ENCODE measurements around the gene KLF13. TPM values are rescaled to one million over a fixed set of nuclear protein-coding genes. Genes with fewer than 3 reads are reported as not detected.

Gene KLF13
- total RNA-seq, 4 donors from 2014 or later = 49.7 to 67.5 (median 62.3) TPM

DNA sequence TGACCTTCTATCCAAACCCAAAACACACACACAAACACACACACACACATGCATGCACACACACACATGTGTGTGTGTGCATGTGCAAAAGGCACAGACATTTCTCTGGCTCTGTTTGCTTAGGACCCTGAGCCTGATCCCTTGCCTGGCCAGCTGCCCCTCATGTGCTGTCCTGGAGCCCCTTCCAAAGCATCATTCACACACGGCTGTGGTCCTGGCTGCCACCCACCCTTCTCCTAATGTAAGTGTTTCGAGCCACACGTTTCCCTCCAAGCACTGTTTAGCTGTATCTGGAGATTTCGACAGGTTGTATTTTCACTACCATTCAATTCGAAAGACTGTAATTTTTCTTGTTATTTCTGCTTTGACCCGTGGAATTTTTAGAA, 45.8 kb upstream of the KLF13 start:
- TF ChIP-seq, protein P1, sequence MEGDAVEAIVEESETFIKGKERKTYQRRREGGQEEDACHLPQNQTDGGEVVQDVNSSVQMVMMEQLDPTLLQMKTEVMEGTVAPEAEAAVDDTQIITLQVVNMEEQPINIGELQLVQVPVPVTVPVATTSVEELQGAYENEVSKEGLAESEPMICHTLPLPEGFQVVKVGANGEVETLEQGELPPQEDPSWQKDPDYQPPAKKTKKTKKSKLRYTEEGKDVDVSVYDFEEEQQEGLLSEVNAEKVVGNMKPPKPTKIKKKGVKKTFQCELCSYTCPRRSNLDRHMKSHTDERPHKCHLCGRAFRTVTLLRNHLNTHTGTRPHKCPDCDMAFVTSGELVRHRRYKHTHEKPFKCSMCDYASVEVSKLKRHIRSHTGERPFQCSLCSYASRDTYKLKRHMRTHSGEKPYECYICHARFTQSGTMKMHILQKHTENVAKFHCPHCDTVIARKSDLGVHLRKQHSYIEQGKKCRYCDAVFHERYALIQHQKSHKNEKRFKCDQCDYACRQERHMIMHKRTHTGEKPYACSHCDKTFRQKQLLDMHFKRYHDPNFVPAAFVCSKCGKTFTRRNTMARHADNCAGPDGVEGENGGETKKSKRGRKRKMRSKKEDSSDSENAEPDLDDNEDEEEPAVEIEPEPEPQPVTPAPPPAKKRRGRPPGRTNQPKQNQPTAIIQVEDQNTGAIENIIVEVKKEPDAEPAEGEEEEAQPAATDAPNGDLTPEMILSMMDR (IDR thresholded peaks at IDR 0.05) = no peak
- DNase-seq (ENCODE audit: low spot score) (peak; percentile 15), ATAC-seq (ENCODE audit: low FRiP score) (no peak)

DNA sequence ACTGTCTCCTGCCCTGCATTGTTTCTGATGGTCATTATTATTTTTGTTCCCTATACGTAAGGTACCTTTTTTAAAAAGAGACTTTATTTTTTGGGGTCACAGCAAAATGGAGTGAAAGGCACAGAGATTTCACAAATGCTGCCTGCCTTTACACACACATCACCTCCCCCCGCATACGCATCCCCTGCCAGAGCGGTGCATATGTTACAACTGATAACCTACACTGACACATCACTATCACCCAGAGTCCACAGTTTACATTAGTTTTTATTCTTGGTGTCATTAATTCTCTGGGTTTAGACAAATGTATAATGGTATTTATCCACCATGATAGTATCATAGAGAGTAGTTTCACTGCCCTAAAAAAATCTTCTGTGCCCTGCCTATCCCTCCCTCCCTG, 43.6 kb upstream of the KLF13 start:
- TF ChIP-seq, protein P1 (IDR thresholded peaks at IDR 0.05) = no peak
- DNase-seq (ENCODE audit: low spot score) (no peak), ATAC-seq (ENCODE audit: low FRiP score) (no peak)

DNA sequence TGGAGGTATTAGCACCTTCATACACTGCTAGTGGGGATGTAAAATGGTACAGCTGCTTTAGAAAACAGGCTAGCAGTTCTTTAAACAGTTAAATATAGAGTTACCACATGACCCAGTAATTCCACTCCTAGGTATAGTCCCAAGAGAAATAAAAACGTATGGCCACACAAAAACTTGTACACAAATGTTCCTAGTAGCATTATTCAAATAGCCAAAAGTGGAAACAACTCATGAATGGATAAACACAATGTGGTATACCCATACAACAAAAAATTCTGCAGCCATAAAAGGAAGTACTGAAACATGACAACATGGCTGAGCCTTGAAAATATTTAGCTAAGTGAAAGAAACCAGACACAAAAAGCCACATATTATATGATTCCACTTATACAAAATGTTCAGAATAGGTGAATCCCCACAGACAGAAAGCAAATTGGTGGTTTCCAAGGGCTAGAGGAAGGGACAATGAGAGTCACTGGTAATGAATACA, 40.8 kb upstream of the KLF13 start:
- DNase-seq (ENCODE audit: low spot score) = no peak
- no peak for ATAC-seq (ENCODE audit: low FRiP score)
- TF ChIP-seq, protein P1 (IDR thresholded peaks at IDR 0.05) = no peak

DNA sequence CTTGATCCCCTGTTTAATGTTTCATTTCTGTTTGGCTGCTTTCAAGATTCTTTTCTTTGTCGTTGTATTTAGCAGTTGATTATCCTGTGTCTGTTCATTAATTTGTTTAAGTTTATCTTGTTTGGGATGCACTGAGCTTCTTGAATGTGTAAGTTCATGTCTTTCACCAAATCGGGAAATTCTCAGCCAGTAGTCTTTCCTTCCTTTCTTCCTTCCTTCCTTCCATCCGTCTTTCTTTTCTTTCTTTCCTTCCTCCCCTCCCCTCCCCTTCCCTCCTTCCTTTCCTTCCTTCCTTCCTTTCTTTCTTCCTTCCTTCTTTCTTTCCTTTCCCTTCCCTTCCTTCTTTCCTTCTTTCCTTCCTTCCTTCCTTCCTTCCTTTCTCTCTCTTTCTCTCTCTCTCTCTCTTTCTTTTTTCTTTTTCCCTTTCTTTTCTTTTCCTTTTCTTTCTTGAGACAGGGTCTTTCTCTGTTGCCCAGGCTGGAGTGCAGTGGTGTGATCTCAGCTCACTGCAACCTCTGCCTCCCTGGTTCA, 35.5 kb upstream of the KLF13 start:
- DNase-seq (ENCODE audit: low spot score) (no peak), ATAC-seq (ENCODE audit: low FRiP score) (no peak)
- TF ChIP-seq, protein P1 (IDR thresholded peaks at IDR 0.05) = no peak

DNA sequence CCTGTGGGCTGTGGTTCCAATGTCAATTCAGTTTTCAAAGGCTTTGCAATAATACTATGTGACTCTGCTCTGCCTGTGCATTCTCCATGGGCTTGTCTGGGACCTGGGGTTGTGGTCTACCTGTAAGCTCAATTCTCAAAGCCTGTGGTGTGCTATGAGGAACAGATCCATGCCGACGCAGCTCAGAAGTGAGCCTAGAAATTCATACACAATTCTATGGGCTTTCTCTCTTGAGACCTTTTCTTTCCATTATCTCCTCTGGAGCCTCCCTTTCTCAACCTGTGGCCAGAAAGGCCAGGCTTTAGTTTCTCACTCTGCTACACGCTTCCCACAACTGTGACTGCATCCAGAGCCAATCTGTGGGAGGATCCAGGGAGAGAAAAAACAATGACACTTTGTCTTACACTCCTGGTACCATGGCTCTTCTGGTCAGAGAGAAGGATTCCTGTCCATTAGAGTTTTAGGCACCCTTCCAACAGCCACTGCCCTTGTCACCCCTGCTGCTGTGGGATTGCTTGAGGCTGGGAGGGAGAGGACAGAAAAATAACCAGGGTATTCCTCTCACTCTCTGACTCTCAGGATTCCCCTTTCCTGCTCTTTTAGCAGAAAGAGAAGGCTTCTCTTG, 34.1 kb upstream of the KLF13 start:
- TF ChIP-seq, protein P1 (IDR thresholded peaks at IDR 0.05) = no peak
- peak; percentile 11 for DNase-seq (ENCODE audit: low spot score)
- ATAC-seq (ENCODE audit: low FRiP score) = no peak

DNA sequence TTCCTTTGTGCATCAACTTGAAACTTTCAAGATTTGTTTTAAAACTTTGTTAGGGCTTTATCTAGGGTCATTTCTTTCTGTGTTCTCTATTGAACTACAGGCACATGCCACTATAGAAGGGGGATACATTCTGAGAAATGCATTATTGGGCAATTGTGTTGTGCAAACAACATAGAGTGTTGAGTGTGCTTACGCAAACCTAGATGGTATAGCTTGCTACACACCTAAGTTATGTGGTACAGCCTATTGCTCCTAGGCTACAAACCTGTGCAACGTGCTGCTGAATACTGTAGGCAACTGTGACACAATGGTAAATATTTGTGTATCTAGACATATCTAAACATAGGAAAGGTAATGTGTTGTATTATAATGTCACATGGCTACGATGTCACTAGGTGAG, 33.0 kb upstream of the KLF13 start:
- DNase-seq (ENCODE audit: low spot score) (no peak), ATAC-seq (ENCODE audit: low FRiP score) (no peak)
- TF ChIP-seq, protein P1 (IDR thresholded peaks at IDR 0.05) = no peak

DNA sequence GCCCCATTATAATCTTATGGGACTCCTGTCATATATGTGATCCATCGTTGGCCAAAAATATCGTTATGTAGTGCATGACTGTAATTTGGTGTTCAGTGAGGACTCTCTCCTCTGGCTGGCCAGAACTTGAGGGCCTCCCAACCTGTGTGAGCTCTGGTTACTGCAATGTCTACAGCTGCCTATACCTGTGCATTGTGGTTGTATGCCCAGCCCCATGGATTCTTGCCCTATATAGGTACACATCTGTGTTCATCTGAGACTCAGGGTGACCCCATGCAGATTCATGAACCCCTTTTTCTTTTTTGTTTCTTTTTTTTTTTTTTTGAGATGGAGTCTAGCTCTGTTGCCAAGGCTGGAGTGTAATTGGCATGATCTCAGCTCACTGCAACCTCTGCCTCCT, 32.6 kb upstream of the KLF13 start:
- DNase-seq (ENCODE audit: low spot score) (peak; percentile 4), ATAC-seq (ENCODE audit: low FRiP score) (no peak)
- TF ChIP-seq, protein P1 (IDR thresholded peaks at IDR 0.05) = no peak
